Fibroblast of mammary gland (primary cell): ENCODE results near the gene SENP6.

Experiments used
- DNase-seq: peaks from one replicate; pipeline ENCODE4 v3.0.0-alpha.2; 2010; ENCODE audit warnings: low read depth
- H3K4me3 ChIP-seq: 2 replicates; pipeline ENCODE4 v1.5.1; 2011; ENCODE audit warnings: low read depth, mild to moderate bottlenecking, low read length, moderate library complexity; ENCODE audit not compliant: control insufficient read depth
- CTCF ChIP-seq: conservative IDR thresholded peaks from 2 replicates; pipeline ENCODE4 v1.5.1; 2011; ENCODE audit warnings: low read depth, low read length, inconsistent platforms; ENCODE audit not compliant: control insufficient read depth, insufficient read depth

Gene SENP6

DNA sequence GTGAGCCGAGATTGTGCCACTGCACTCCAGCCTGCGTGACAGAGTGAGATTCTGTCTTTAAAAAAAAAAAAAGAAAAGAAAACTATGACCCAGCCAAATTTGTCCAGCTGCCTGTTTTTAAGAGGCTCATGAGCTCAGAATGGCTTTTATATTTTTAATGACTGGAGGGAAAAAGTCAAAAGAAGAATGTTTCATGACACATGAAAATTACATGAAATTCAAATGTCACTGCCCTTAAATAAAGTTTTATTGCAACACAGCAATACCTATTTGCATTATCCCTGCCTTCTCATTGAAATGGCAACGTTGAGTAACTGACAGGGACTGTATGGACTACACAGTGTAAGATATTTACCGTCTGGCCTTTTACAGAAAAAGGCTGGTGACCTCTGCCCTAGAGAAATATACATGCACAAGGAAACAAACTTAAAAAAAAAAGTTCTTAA lies 11.4 kb downstream of the SENP6 start:
- no peak for TF ChIP-seq CTCF
- no peak for DNase-seq
- no peak overlapping the region for H3K4me3 ChIP-seq

DNA sequence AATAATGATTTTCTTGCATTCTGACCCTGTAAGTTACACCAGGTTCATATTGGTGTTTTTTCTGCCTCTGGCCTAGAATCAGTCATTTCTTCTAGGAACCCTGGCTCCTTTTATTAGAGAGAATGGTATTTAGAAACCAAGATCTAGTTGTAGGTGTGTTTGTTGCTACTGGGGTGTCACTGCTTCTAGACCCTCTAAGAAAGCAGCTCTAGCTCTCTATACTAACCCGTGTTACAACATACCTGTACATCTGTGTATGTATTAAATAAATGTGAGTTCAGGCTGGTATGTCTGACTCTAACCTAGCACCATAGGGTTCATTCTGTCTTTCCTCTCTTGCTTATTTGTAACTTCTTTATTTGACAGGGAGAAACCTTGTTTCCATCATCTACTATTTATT lies 16.8 kb downstream of the SENP6 start:
- TF ChIP-seq CTCF, result no peak
- DNase-seq, result no peak
- H3K4me3 ChIP-seq, result no peak overlapping the region

- H3K4me3 ChIP-seq, result no peak overlapping the region
- TF ChIP-seq CTCF, result no peak
- DNase-seq, result peak; percentile 15
Measured at GRCh38 chr6:75619230-75619899, 17.7 kb downstream of the SENP6 start.

DNA sequence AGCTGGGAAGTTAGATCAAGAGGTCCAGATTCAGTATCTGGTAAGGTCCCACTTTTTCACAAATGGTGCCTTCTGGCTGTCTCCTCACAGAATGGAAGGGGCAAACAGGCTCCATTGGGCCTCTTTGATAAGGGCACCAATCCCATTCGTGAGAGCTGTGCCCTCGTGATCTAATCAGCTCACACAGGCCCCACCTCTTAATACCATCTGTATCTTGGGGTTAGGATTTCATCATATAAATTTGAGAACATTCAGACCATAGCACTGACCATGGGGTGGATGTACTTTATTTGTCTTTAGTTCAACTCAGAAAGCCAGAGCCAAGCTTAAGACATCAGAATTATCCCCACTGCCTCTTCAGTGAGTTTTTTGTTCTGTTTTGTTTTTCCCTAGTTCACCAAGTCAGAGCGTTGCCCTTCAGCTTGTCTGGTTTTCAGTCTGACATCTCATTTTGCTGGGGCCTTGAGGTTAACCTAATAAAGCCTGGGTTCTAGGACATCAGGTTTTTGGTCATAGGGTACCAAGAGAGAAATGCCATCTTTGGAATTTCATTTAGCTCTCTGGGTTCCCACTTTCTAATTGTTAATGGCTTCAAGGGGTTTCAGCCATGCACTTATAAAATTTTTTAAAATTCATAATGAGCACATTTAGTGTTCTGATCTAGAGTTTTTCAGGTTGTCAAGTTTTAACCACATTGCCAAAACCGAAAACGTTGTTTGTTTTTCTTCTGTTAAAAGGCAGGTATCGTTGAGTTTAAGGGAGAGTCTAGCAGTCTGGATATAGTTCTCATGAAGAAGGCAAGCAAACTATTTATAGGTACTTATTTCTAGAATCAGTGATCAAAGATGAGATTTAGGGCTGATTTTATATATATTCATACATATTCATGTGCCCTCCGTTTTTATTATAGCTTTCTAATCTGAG lies 19.0 kb downstream of the SENP6 start:
- TF ChIP-seq CTCF, result no peak
- peak; percentile 39 for DNase-seq

DNA sequence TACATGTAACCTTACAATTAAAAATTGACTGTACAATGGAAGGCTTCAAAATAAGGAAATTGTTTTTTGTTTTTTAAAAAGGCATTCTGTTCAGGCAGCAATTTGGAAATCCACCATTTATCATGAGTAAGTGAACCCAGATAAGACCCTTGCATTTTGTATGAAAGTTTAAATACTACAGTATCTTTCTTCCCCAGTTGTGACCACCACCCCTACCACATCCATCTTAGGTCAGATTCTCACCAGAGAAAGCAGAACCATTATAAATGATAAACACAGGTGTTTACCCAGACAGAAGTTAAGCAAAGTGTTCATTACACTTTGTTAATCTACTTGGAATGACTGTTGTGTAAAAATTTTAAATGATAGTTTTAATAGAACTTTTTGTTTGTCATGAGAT lies 20.2 kb downstream of the SENP6 start:
- no peak overlapping the region for H3K4me3 ChIP-seq
- no peak for TF ChIP-seq CTCF
- DNase-seq, result no peak

More for the DNA sequence above, 19.0 kb downstream of the SENP6 start:
- no peak overlapping the region for H3K4me3 ChIP-seq

GRCh38 chr6:75623491-75623890 lies 21.8 kb downstream of the SENP6 start:
- DNase-seq, result no peak
- no peak overlapping the region for H3K4me3 ChIP-seq
- TF ChIP-seq CTCF, result no peak
